H9 (cell line): ENCODE data around the gene ABCA3. TPM values are rescaled to one million over a fixed set of nuclear protein-coding genes. Genes with fewer than 3 reads are reported as not detected.

ENCODE experiments used
- DNase-seq: peaks from one replicate; pipeline ENCODE4 v3.0.0-alpha.2; 2017
- H2AFZ ChIP-seq: one replicate; pipeline ENCODE4 v1.6.1; 2013; ENCODE audit warnings: mild to moderate bottlenecking, low read length, control low read depth, moderate library complexity
- H2AK5ac ChIP-seq: 2 replicates; pipeline ENCODE4 v1.6.1; 2013; ENCODE audit warnings: low read length, control low read depth, mixed read lengths; ENCODE audit not compliant: insufficient read length
- H2BK120ac ChIP-seq: one replicate; pipeline ENCODE4 v1.6.1; 2013; ENCODE audit warnings: low read depth, mild to moderate bottlenecking, low read length, control low read depth, inconsistent platforms; ENCODE audit not compliant: poor library complexity, severe bottlenecking
- H2BK12ac ChIP-seq: 2 replicates; pipeline ENCODE4 v1.6.1; 2013; ENCODE audit warnings: low read length, control low read depth, mixed read lengths, low read depth; ENCODE audit not compliant: insufficient read length
- H2BK15ac ChIP-seq: 2 replicates; pipeline ENCODE4 v1.6.1; 2013; ENCODE audit warnings: low read depth, low read length, control low read depth
- H2BK20ac ChIP-seq: one replicate; pipeline ENCODE4 v1.6.1; 2013; ENCODE audit warnings: low read depth, mild to moderate bottlenecking, low read length, control low read depth, inconsistent platforms; ENCODE audit not compliant: poor library complexity, severe bottlenecking
- H2BK5ac ChIP-seq: 2 replicates; pipeline ENCODE4 v1.6.1; 2013; ENCODE audit warnings: low read length, control low read depth, mixed read lengths; ENCODE audit not compliant: insufficient read length
- H3K14ac ChIP-seq: 2 replicates; pipeline ENCODE4 v1.6.1; 2013; ENCODE audit warnings: low read length, control low read depth; ENCODE audit not compliant: insufficient read depth
- H3K18ac ChIP-seq: 2 replicates; pipeline ENCODE4 v1.6.1; 2013; ENCODE audit warnings: low read depth, mild to moderate bottlenecking, mixed read lengths, low read length, control low read depth; ENCODE audit not compliant: insufficient read length
- H3K23ac ChIP-seq: 2 replicates; pipeline ENCODE4 v1.6.1; 2013; ENCODE audit warnings: low read length, control low read depth, mixed read lengths, low read depth; ENCODE audit not compliant: insufficient read length
- H3K23me2 ChIP-seq: 2 replicates; pipeline ENCODE4 v1.6.1; 2013; ENCODE audit warnings: low read depth, mild to moderate bottlenecking, mixed read lengths, low read length, control low read depth; ENCODE audit not compliant: insufficient read length, poor library complexity, severe bottlenecking
- H3K27ac ChIP-seq: 2 replicates; pipeline ENCODE4 v1.5.1; 2013; ENCODE audit warnings: low read length, control low read depth, mixed read lengths, low read depth; ENCODE audit not compliant: insufficient read length
- H3K27me3 ChIP-seq: 2 replicates; pipeline ENCODE4 v1.6.1; 2013; ENCODE audit warnings: low read length, control low read depth, inconsistent platforms; ENCODE audit not compliant: insufficient read depth
- H3K4ac ChIP-seq: 2 replicates; pipeline ENCODE4 v1.6.1; 2013; ENCODE audit warnings: low read depth, mild to moderate bottlenecking, control low read depth, inconsistent platforms, low read length, moderate library complexity
- H3K4me1 ChIP-seq: 2 replicates; pipeline ENCODE4 v1.6.1; 2013; ENCODE audit warnings: low read length, control low read depth, inconsistent platforms; ENCODE audit not compliant: insufficient read depth
- H3K4me2 ChIP-seq: 2 replicates; pipeline ENCODE4 v1.6.1; 2013; ENCODE audit warnings: low read length, control low read depth, mixed read lengths; ENCODE audit not compliant: insufficient read length, insufficient read depth
- H3K56ac ChIP-seq: 2 replicates; pipeline ENCODE4 v1.6.1; 2013; ENCODE audit warnings: low read depth, mild to moderate bottlenecking, mixed read lengths, low read length, control low read depth; ENCODE audit not compliant: insufficient read length
- H3K79me1 ChIP-seq: 2 replicates; pipeline ENCODE4 v1.6.1; 2013; ENCODE audit warnings: low read depth, mild to moderate bottlenecking, moderate library complexity, low read length, control low read depth, inconsistent platforms; ENCODE audit not compliant: insufficient read depth, poor library complexity, severe bottlenecking
- H3K79me2 ChIP-seq: 2 replicates; pipeline ENCODE4 v1.6.1; 2013; ENCODE audit warnings: low read length, control low read depth, inconsistent platforms; ENCODE audit not compliant: insufficient read depth
- H3K9ac ChIP-seq: 2 replicates; pipeline ENCODE4 v1.6.1; 2013; ENCODE audit warnings: low read length, control low read depth, mixed read lengths; ENCODE audit not compliant: insufficient read length; ENCODE audit errors: extremely low read depth
- H3K9me3 ChIP-seq: one replicate; pipeline ENCODE4 v1.6.1; 2013; ENCODE audit warnings: low read depth, low read length, inconsistent platforms; ENCODE audit not compliant: control insufficient read depth
- H3T11ph ChIP-seq: one replicate; pipeline ENCODE4 v1.6.1; 2013; ENCODE audit warnings: mild to moderate bottlenecking, low read length, control low read depth, inconsistent platforms
- H4K20me1 ChIP-seq: one replicate; pipeline ENCODE4 v1.6.1; 2013; ENCODE audit not compliant: control insufficient read depth, insufficient read length, insufficient read depth
- H4K5ac ChIP-seq: 2 replicates; pipeline ENCODE4 v1.6.1; 2013; ENCODE audit warnings: low read depth, mild to moderate bottlenecking, mixed read lengths, low read length, control low read depth; ENCODE audit not compliant: insufficient read length
- H4K8ac ChIP-seq: replicated peaks from 2 replicates; pipeline ENCODE4 v1.6.1; 2013; ENCODE audit warnings: low read length, control low read depth, mixed read lengths, low read depth; ENCODE audit not compliant: insufficient read length
- H4K91ac ChIP-seq: 2 replicates; pipeline ENCODE4 v1.6.1; 2013; ENCODE audit warnings: low read depth, mild to moderate bottlenecking, moderate library complexity, mixed read lengths, low read length, control low read depth; ENCODE audit not compliant: insufficient read length
- H3K27ac Mint-ChIP-seq, 3 experiments: 2 replicates in 2 of 3; 3 replicates in 1 of 3; pipeline ENCODE4 v1.8.0; 2020 to 2021; ENCODE audit warnings: mixed read lengths in 3 of 3, mild to moderate bottlenecking in 1 of 3, moderate library complexity in 1 of 3
- H3K27me3 Mint-ChIP-seq: 2 replicates; pipeline ENCODE4 v1.8.0; 2021; ENCODE audit warnings: low read depth, mild to moderate bottlenecking, moderate library complexity, mixed read lengths
- H3K36me3 Mint-ChIP-seq, 3 experiments: 2 replicates in 2 of 3; 3 replicates in 1 of 3; pipeline ENCODE4 v1.8.0; 2020 to 2021; ENCODE audit warnings: low read depth in 3 of 3, mixed read lengths in 3 of 3; ENCODE audit not compliant: insufficient read depth in 1 of 3
- H3K4me1 Mint-ChIP-seq, 2 experiments: 2 replicates each; pipeline ENCODE4 v1.8.0; 2020; ENCODE audit warnings: mixed read lengths in 2 of 2
- H3K4me3 Mint-ChIP-seq, 2 experiments: 2 replicates in 1 of 2; 3 replicates in 1 of 2; pipeline ENCODE4 v1.8.0; 2020 to 2021; ENCODE audit warnings: mild to moderate bottlenecking in 2 of 2, mixed read lengths in 2 of 2, moderate library complexity in 1 of 2
- H3K9me3 Mint-ChIP-seq, 2 experiments: 2 replicates in 1 of 2; 3 replicates in 1 of 2; pipeline ENCODE4 v1.8.0; 2020; ENCODE audit warnings: mild to moderate bottlenecking in 2 of 2, mixed read lengths in 2 of 2, moderate library complexity in 1 of 2
- WGBS: extraction: QIAGEN DNeasy Blood & Tissue Kit; methylation state at CpG from one replicate; pipeline ENCODE4 v1.1.7; 2013; ENCODE audit warnings: missing lambda C conversion rate, low lambda C conversion rate, mixed read lengths; ENCODE audit not compliant: insufficient read length; ENCODE audit errors: extremely low coverage; 5-methylcytosine and 5-hydroxymethylcytosine counted together
- total RNA-seq: library from RNA; stranded (reverse); gene quantifications from 2 replicates; pipeline ENCODE4 v1.2.1, GENCODE V29; 2021
- TF ChIP-seq, protein P1 (sequence below): fragments of 200-600 bp; sonication (generic); conservative IDR thresholded peaks from 3 replicates; pipeline ENCODE4 v1.8.0; 2021; ENCODE audit warnings: antibody characterized with exemption, mild to moderate bottlenecking

ABCA3 gene
- total RNA-seq, 1 experiment from 2014 or later, result 8.0 TPM

DNA sequence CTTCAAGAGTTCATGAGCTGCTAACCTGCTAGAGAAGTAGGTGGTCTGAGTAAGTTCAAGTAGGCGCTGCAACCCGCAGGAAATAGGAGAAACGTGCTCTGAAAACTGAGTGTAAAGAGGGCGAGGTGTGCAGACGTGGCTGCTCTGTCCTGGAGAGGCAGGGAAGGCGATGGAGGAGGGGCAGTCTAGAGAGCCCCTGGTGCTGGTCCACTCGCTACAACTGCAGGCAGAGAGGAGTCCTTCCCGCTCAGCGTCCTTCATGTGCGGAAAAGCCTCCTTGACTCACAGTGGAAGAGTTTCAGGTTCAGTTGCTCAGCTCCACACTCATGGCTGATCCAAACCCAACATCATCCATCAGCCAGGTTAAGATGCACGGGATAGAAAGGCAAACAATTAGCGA, 12.1 kb downstream of the ABCA3 start:
- Histone ChIP-seq H3T11ph (no peak overlapping the region), H2AK5ac (no peak overlapping the region), H4K91ac (no peak overlapping the region), H4K8ac (no peak overlapping the region), H2BK12ac (no peak overlapping the region), H4K5ac (no peak overlapping the region), H2BK120ac (no peak overlapping the region), H3K9ac (no peak overlapping the region), H3K4ac (no peak overlapping the region), H3K79me2 (no peaks in the 10 kb centered on the region), H3K23me2 (no peaks in the 10 kb centered on the region), H3K56ac (no peak overlapping the region), H3K4me2 (no peak overlapping the region), H3K18ac (no peak overlapping the region), H2AFZ (no peak overlapping the region), H2BK5ac (no peak overlapping the region), H3K27ac (no peak overlapping the region), H3K14ac (no peak overlapping the region), H2BK15ac (no peak overlapping the region), H3K9me3 (no peaks in the 10 kb centered on the region), H3K23ac (no peak overlapping the region), H3K4me1 (no peaks in the 10 kb centered on the region), H2BK20ac (no peak overlapping the region), H4K20me1 (no peaks in the 10 kb centered on the region), H3K27me3 (no peaks in the 10 kb centered on the region), H3K79me1 (no peaks in the 10 kb centered on the region)
- Mint-ChIP-seq H3K36me3 (peaks cover 0 to 2% (median 0%) of the 10 kb centered on the region in 3 experiments; a peak in 1 of 7 replicates), H3K9me3 (no peaks in the 10 kb centered on the region), H3K4me3 (no peak overlapping the region), H3K27ac (no peak overlapping the region), H3K27me3 (peaks cover 23% of the 10 kb centered on the region), H3K4me1 (0 out of 4 replicates have a peak, but pooled peaks cover 0 to 2% of the 10 kb centered on the region in 2 experiments)
- no CpG with 5 or more reads among the region's 12 CpGs for WGBS
- TF ChIP-seq, protein P1, sequence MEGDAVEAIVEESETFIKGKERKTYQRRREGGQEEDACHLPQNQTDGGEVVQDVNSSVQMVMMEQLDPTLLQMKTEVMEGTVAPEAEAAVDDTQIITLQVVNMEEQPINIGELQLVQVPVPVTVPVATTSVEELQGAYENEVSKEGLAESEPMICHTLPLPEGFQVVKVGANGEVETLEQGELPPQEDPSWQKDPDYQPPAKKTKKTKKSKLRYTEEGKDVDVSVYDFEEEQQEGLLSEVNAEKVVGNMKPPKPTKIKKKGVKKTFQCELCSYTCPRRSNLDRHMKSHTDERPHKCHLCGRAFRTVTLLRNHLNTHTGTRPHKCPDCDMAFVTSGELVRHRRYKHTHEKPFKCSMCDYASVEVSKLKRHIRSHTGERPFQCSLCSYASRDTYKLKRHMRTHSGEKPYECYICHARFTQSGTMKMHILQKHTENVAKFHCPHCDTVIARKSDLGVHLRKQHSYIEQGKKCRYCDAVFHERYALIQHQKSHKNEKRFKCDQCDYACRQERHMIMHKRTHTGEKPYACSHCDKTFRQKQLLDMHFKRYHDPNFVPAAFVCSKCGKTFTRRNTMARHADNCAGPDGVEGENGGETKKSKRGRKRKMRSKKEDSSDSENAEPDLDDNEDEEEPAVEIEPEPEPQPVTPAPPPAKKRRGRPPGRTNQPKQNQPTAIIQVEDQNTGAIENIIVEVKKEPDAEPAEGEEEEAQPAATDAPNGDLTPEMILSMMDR, result no peak
- DNase-seq, result no peak
